K562 (cell line): ENCODE measurements around the gene NPTX2. TPM values are rescaled to one million over a fixed set of nuclear protein-coding genes. Genes with fewer than 3 reads are reported as not detected.

Experiments used
- ATAC-seq: fragments of 200-7000 bp; cut with Tn5 transposase; 3 replicates; pipeline ENCODE4 v1.9.1; 2020; ENCODE audit warnings: moderate library complexity
- BruUV-seq: library from RNA; stranded (reverse); fragments of 400-500 nt; replicated peaks from 2 replicates; lab custom pipeline; 2021; lab: Mats Ljungman, UMichigan
- CTCF ChIA-PET: fragments of 300-600 bp; formaldehyde crosslinking; extraction: SDS; loops from one replicate; lab custom pipeline; 2021; ENCODE audit warnings: low intra/inter-chr PET ratio; lab: Yijun Ruan, JAX
- POLR2A ChIA-PET: fragments of 300-600, 350-650 bp; sonication (Branson Sonifier 250); formaldehyde crosslinking; extraction: SDS; loops from one replicate; lab custom pipeline; 2021; ENCODE audit warnings: antibody characterized with exemption, inconsistent platforms; lab: Yijun Ruan, JAX
- DNase-seq, 4 experiments: peaks; one replicate each; pipeline versions ENCODE4 v3.0.0 to v3.0.0-alpha.2; 2011 to 2018; ENCODE audit warnings: low spot score in 3 of 4, mixed read lengths in 3 of 4; ENCODE audit errors: extremely low read depth in 1 of 4
- FAIRE-seq: peaks from 2 replicates; lab custom pipeline; 2011; peaks lifted over from hg19 to GRCh38; lab: Jason Lieb, UNC
- H2AFZ ChIP-seq: 2 replicates; pipeline ENCODE4 v1.6.0; 2011; ENCODE audit warnings: low read depth, low read length, control low read depth, inconsistent platforms
- H3K27ac ChIP-seq: fragments of 200-600 bp; 3 replicates; pipeline ENCODE4 v1.8.0; 2011; ENCODE audit warnings: low read depth, mild to moderate bottlenecking, control low read depth, inconsistent platforms, low read length, moderate library complexity, mixed read lengths; ENCODE audit errors: extremely low read depth
- H3K27me3 ChIP-seq, 2 experiments: fragments of 300-600 bp in 1 of 2; 2 replicates in 1 of 2; 3 replicates in 1 of 2; pipeline versions ENCODE4 v1.6.0 to v1.8.0; 2011; ENCODE audit warnings: inconsistent platforms in 2 of 2, low read length in 2 of 2, mild to moderate bottlenecking in 1 of 2, mixed read lengths in 1 of 2, moderate library complexity in 1 of 2; ENCODE audit not compliant: control insufficient read depth in 2 of 2, insufficient read depth in 2 of 2
- H3K36me3 ChIP-seq: fragments of 300-600 bp; 3 replicates; pipeline ENCODE4 v1.8.0; 2011; ENCODE audit warnings: mild to moderate bottlenecking, low read length, inconsistent platforms; ENCODE audit not compliant: control insufficient read depth, insufficient read depth
- H3K4me1 ChIP-seq, 2 experiments: fragments of 200-600 bp in 1 of 2; replicated peaks in 1 of 2; 2 replicates in 1 of 2; 3 replicates in 1 of 2; pipeline versions ENCODE4 v1.5.1 to v1.8.0; 2011; ENCODE audit warnings: inconsistent platforms in 2 of 2, low read length in 2 of 2, mild to moderate bottlenecking in 1 of 2, mixed read lengths in 1 of 2, moderate library complexity in 1 of 2; ENCODE audit not compliant: control insufficient read depth in 2 of 2, insufficient read depth in 2 of 2
- H3K4me2 ChIP-seq: 2 replicates; pipeline ENCODE4 v1.6.1; 2011; ENCODE audit warnings: low read length, control low read depth, inconsistent platforms, mixed read lengths; ENCODE audit not compliant: insufficient read depth
- H3K4me3 ChIP-seq: fragments of 200-600 bp; sonication (generic), shearing (Covaris generic); 2 replicates; pipeline ENCODE4 v1.5.1; 2016; ENCODE audit warnings: control low read depth, inconsistent platforms
- H3K79me2 ChIP-seq: fragments of 200-600 bp; 3 replicates; pipeline ENCODE4 v1.8.0; 2011; ENCODE audit warnings: low read length, inconsistent platforms; ENCODE audit not compliant: control insufficient read depth, insufficient read depth
- H3K9ac ChIP-seq, 2 experiments: 2 replicates each; pipeline versions ENCODE4 v1.6.0 to v1.6.1; 2011; ENCODE audit warnings: low read depth in 2 of 2, low read length in 2 of 2, control low read depth in 1 of 2, inconsistent platforms in 1 of 2, mild to moderate bottlenecking in 1 of 2, mixed read lengths in 1 of 2; ENCODE audit not compliant: insufficient read depth in 1 of 2
- H3K9me1 ChIP-seq: one replicate; pipeline ENCODE4 v1.6.0; 2011; ENCODE audit warnings: inconsistent platforms, mild to moderate bottlenecking, low read length, moderate library complexity; ENCODE audit not compliant: control insufficient read depth, insufficient read depth
- H3K9me3 ChIP-seq: replicated peaks from 2 replicates; pipeline ENCODE4 v1.5.1; 2011; ENCODE audit warnings: low read depth, low read length, inconsistent platforms; ENCODE audit not compliant: control insufficient read depth, insufficient read depth
- H4K20me1 ChIP-seq: replicated peaks from 2 replicates; pipeline ENCODE4 v1.6.1; 2011; ENCODE audit warnings: low read length, inconsistent platforms, mixed read lengths; ENCODE audit not compliant: control insufficient read depth, insufficient read depth
- AFF1 ChIP-seq, 2 experiments: fragments of 450-650 bp; IDR thresholded peaks; 2 replicates each; pipeline ENCODE4 v1.6.1; 2018; ENCODE audit warnings: mild to moderate bottlenecking in 2 of 2, low read depth in 1 of 2; ENCODE audit not compliant: partially characterized antibody in 2 of 2
- HDAC8 ChIP-seq: fragments of 450-650 bp; IDR thresholded peaks from 2 replicates; pipeline ENCODE4 v1.6.1; 2016; ENCODE audit warnings: mild to moderate bottlenecking, missing genetic modification characterization, moderate library complexity, missing compliant biosample characterization
- HSF4 ChIP-seq: fragments of 250-450 bp; sonication (Bioruptor Pico); IDR thresholded peaks from 2 replicates; pipeline ENCODE4 v2.1.2; 2022; ENCODE audit warnings: mild to moderate bottlenecking, moderate library complexity, borderline replicate concordance
- JUN ChIP-seq, 2 experiments: sonication (generic) in 1 of 2; formaldehyde crosslinking in 1 of 2; IDR thresholded peaks; 2 replicates each; pipeline versions ENCODE4 v1.6.1 to v1.8.0; 2012 to 2022; ENCODE audit warnings: borderline replicate concordance in 2 of 2, mild to moderate bottlenecking in 2 of 2, improper control_type of control experiment in 1 of 2, low read depth in 1 of 2, low read length in 1 of 2, missing genetic modification reagents in 1 of 2
- MAZ ChIP-seq, 2 experiments: fragments of 450-650 bp in 1 of 2; sonication (generic) in 1 of 2; formaldehyde crosslinking; IDR thresholded peaks in 1 of 2; conservative IDR thresholded peaks in 1 of 2; 2 replicates each; pipeline versions ENCODE4 v1.4.0 to v1.5.0; 2020; ENCODE audit warnings: mild to moderate bottlenecking in 1 of 2, missing genetic modification reagents in 1 of 2
- PHB2 ChIP-seq: fragments of 450-650 bp; IDR thresholded peaks from 2 replicates; pipeline ENCODE4 v1.6.1; 2017; ENCODE audit warnings: low read depth
- SMAD2 ChIP-seq: fragments of 150-350 bp; IDR thresholded peaks from 2 replicates; pipeline ENCODE4 v1.6.1; 2014; ENCODE audit warnings: low read depth, mild to moderate bottlenecking, low read length
- ZNF12 ChIP-seq: sonication (generic); formaldehyde crosslinking; IDR thresholded peaks from 2 replicates; pipeline ENCODE4 v1.4.0; 2020; ENCODE audit warnings: mild to moderate bottlenecking, missing genetic modification reagents
- ZNF184 ChIP-seq: sonication (generic); formaldehyde crosslinking; IDR thresholded peaks from 2 replicates; pipeline ENCODE4 v1.5.0; 2020; ENCODE audit warnings: missing genetic modification reagents
- ZNF324 ChIP-seq: fragments of 250-450 bp; sonication (Bioruptor Pico); IDR thresholded peaks from 2 replicates; pipeline ENCODE4 v1.4.0; 2020; ENCODE audit warnings: mild to moderate bottlenecking
- ZNF431 ChIP-seq: sonication (generic); formaldehyde crosslinking; IDR thresholded peaks from 2 replicates; pipeline ENCODE4 v1.8.0; 2022; ENCODE audit warnings: mild to moderate bottlenecking, missing genetic modification reagents
- WGBS: fragments of 100-300 bp; shearing (Covaris generic); methylation state at CpG from one replicate; pipeline ENCODE4 v1.1.6; 2016; ENCODE audit warnings: low coverage, mixed read lengths; ENCODE audit not compliant: insufficient coverage; ENCODE audit errors: missing lambda C conversion rate; 5-methylcytosine and 5-hydroxymethylcytosine counted together
- in situ Hi-C: fragments of 300-500 bp; cut with MboI; formaldehyde crosslinking; loops from 4 replicates; pipeline ENCODE4 v1.15.0; 2018; ENCODE audit warnings: inconsistent platforms, mixed read lengths
- intact Hi-C: fragments of 100-400 bp; cut with micrococcal nuclease; formaldehyde crosslinking; loops from 2 replicates; pipeline ENCODE4 v1.14.2; 2022
- polyA plus RNA-seq, 8 experiments: library from polyadenylated mRNA; depleted of rRNA in 4 of 8; stranded (reverse) in 5 of 8; unstranded in 3 of 8; fragments of >200 nt; fragmentation: Nextera tagmentation in 2 of 8; fragmentation: Illumina TruSeq in 1 of 8; extraction: Ambion mirVana in 2 of 8; extraction: Trizol in 1 of 8; gene quantifications; 2 replicates each; pipeline versions ENCODE4 v1.2.1 to v1.2.3, GENCODE V29; 2011 to 2014; ENCODE audit warnings: inconsistent platforms in 1 of 8, missing spikeins in 1 of 8
- total RNA-seq, 7 experiments: library from RNA; depleted of rRNA in 6 of 7; stranded (reverse); fragments of >200 nt in 6 of 7; fragmentation: Illumina TruSeq in 2 of 7; extraction: Trizol in 2 of 7; gene quantifications; 2 replicates each; pipeline versions ENCODE4 v1.2.1 to v1.2.3, GENCODE V29; 2011 to 2021; ENCODE audit warnings: low replicate concordance in 1 of 7

The NPTX2 gene
- total and polyA plus RNA-seq, 9 of the 15 experiments (the other 6 are each of a cell fraction or from before 2014, with no cell fraction given), result 0.07 TPM; not detected in 8

GRCh38 chr7:98671733-98672331 is 54.7 kb downstream of the NPTX2 start:
- H3K27ac ChIP-seq, result no peak overlapping the region
- no peak for FAIRE-seq
- no peak overlapping the region for H3K4me3 ChIP-seq
- no peaks in the 10 kb centered on the region for H3K9me3 ChIP-seq
- POLR2A ChIA-PET, result interaction anchor here (0.6 kb wide), 1 partner anchor 567 kb away, joined by 3 read pairs; no protein-coding TSS in a partner anchor
- TF ChIP-seq ZNF12 (CRISPR knock-in tag) (peak; percentile 99), PHB2 (no peak)
- TF ChIP-seq, all 486 proteins: peak for 1
- no peak overlapping the region for H3K9ac ChIP-seq
- WGBS, result 0% methylated on average over 2 of the region's 2 CpGs
- DNase-seq (no peak), ATAC-seq (no peak)
- H4K20me1 ChIP-seq, result no peaks in the 10 kb centered on the region
- CTCF ChIA-PET, result no interaction called here
- H3K79me2 ChIP-seq, result no peaks in the 10 kb centered on the region
- intact Hi-C loops, result no loop called here
- no peaks in the 10 kb centered on the region for H3K4me1 ChIP-seq
- no peaks in the 10 kb centered on the region for H3K36me3 ChIP-seq
- no peak overlapping the region for H2AFZ ChIP-seq
- no peak overlapping the region for H3K4me2 ChIP-seq
- H3K27me3 ChIP-seq, result peaks cover 0 to 11% of the 10 kb centered on the region in 2 experiments; a peak in 1 of 5 replicates
- in situ Hi-C loops, result no loop called here
- H3K9me1 ChIP-seq, result no peaks in the 10 kb centered on the region
- no TSS peak for BruUV-seq

GRCh38 chr7:98674461-98674860 is 57.4 kb downstream of the NPTX2 start:
- Histone ChIP-seq H3K4me1 (no peaks in the 10 kb centered on the region), H3K9ac (no peak overlapping the region), H3K79me2 (no peaks in the 10 kb centered on the region), H3K4me2 (no peak overlapping the region), H3K9me3 (peaks cover 3% of the 10 kb centered on the region; the same call in 1 of the 2 replicates), H3K9me1 (no peaks in the 10 kb centered on the region), H3K36me3 (no peaks in the 10 kb centered on the region), H3K4me3 (no peak overlapping the region), H4K20me1 (no peaks in the 10 kb centered on the region), H3K27ac (no peak overlapping the region), H2AFZ (no peak overlapping the region), H3K27me3 (peaks cover 0 to 6% of the 10 kb centered on the region in 2 experiments; a peak in 1 of 5 replicates)
- FAIRE-seq (no peak), DNase-seq (no peak), ATAC-seq (no peak)
- WGBS, result 3% methylated on average over 8 of the region's 8 CpGs
- intact Hi-C loops, result no loop called here
- no TSS peak for BruUV-seq
- ChIA-PET CTCF (no interaction called here), POLR2A (interaction anchor here (0.5 kb wide), 2 partner anchors 33 to 272 kb away, joined by 3 to 4 read pairs; no protein-coding TSS in a partner anchor)
- in situ Hi-C loops, result no loop called here
- no peak for TF ChIP-seq SMAD2
- TF ChIP-seq AFF1 (IDR thresholded peaks at IDR 0.05; ENCODE audit: low read depth in 1 of 2, partially characterized antibody in 2 of 2), result no peak
- no peak for TF ChIP-seq HDAC8 (tag)
- TF ChIP-seq JUN (IDR thresholded peaks at IDR 0.05; ENCODE audit: borderline replicate concordance, low read depth, low read length), result no peak
- TF ChIP-seq JUN (CRISPR knock-in tag; IDR thresholded peaks at IDR 0.05; ENCODE audit: borderline replicate concordance), result no peak
- no peak for TF ChIP-seq HSF4 (CRISPR knock-in tag)
- TF ChIP-seq ZNF431, result no peak
- TF ChIP-seq ZNF324 (CRISPR knock-in tag), result no peak
- no peak for TF ChIP-seq MAZ (CRISPR knock-in tag; conservative IDR thresholded peaks at IDR 0.05 in 1 of 2, IDR thresholded peaks at IDR 0.05 in 1 of 2)
- no peak for TF ChIP-seq ZNF184 (CRISPR knock-in tag)
